Body of pancreas (tissue), 4 donors: ENCODE data around the gene ERVW-1. TPM values are rescaled to one million over a fixed set of nuclear protein-coding genes. Genes with fewer than 3 reads are reported as not detected.
"Not testable (repeated sequence)": the region's sequence is repeated elsewhere in the genome, so short reads cannot be mapped to it uniquely, and the experiment has no call there.

Source experiments
- ATAC-seq: fragments of 150-250 bp; one replicate; pipeline ENCODE4 v1.9.1; 2016
- DNase-seq, 4 donors: peaks; one replicate each; pipeline ENCODE4 v3.0.0-alpha.2; 2019
- H3K27ac ChIP-seq, 4 donors: fragments of 200-600 bp; sonication (generic); 1 replicate in 3 of 4; 2 replicates in 1 of 4; pipeline versions ENCODE4 v1.5.1 to v1.6.1; 2016 to 2019; ENCODE audit warnings: mild to moderate bottlenecking in 1 of 4, mixed read lengths in 1 of 4, moderate library complexity in 1 of 4
- H3K27me3 ChIP-seq, 2 donors: fragments of 200-600 bp; sonication (generic); one replicate each; pipeline ENCODE4 v1.6.0; 2016; ENCODE audit warnings: mild to moderate bottlenecking in 1 of 2
- H3K36me3 ChIP-seq, 2 donors: fragments of 200-600 bp; sonication (generic); replicated peaks in 1 of 2; 2 replicates each; pipeline ENCODE4 v1.5.1; 2016; ENCODE audit warnings: low read depth in 2 of 2; ENCODE audit not compliant: insufficient read depth in 1 of 2
- H3K4me1 ChIP-seq: fragments of 200-600 bp; sonication (generic); one replicate; pipeline ENCODE4 v1.6.0; 2016
- H3K4me3 ChIP-seq, 2 donors: fragments of 200-600 bp; sonication (generic); 1 replicate in 1 of 2; 2 replicates in 1 of 2; pipeline ENCODE4 v1.5.1; 2016 to 2019
- H3K9me3 ChIP-seq, 3 donors: fragments of 200-600 bp; sonication (generic); 1 replicate in 2 of 3; 2 replicates in 1 of 3; pipeline ENCODE4 v1.5.1; 2016
- CTCF ChIP-seq, 7 experiments: fragments of 450-650 bp in 4 of 7; fragments of 200-600 bp in 3 of 7; sonication (generic) in 3 of 7; IDR thresholded peaks; one replicate each; pipeline ENCODE4 v1.5.1; 2016 to 2019; ENCODE audit warnings: antibody characterized with exemption in 7 of 7
- POLR2A ChIP-seq, 3 donors: fragments of 450-650 bp; IDR thresholded peaks; one replicate each; pipeline ENCODE4 v1.6.1; 2016; ENCODE audit warnings: antibody characterized with exemption in 3 of 3, mild to moderate bottlenecking in 2 of 3
- WGBS, 2 donors: methylation state at CpG; one replicate each; pipeline ENCODE4 v1.1.5; 2017; 5-methylcytosine and 5-hydroxymethylcytosine counted together
- intact Hi-C: fragments of 100-400 bp; cut with DNase I; formaldehyde crosslinking; loops from one replicate; pipeline ENCODE4 v1.15.1; 2023
- total RNA-seq, 2 donors: library from RNA; depleted of rRNA; stranded (reverse); fragments of >200 nt; gene quantifications; one replicate each; pipeline ENCODE4 v1.1.0, GENCODE V29; 2016

ERVW-1 gene
- total RNA-seq, 2 donors from 2014 or later = not detected

- ATAC-seq, H3K27ac ChIP-seq, intact Hi-C loops, H3K4me3 ChIP-seq, H3K36me3 ChIP-seq, H3K27me3 ChIP-seq, DNase-seq, H3K4me1 ChIP-seq, H3K9me3 ChIP-seq: not testable (repeated sequence)
- 93 to 98% methylated on average over 4 of the region's 4 CpGs for WGBS, 2 donors
Observed at GRCh38 chr7:92479146-92479545, 1.4 kb upstream of the ERVW-1 start.

- no peaks in the 10 kb centered on the region for H3K36me3 ChIP-seq
- 89 to 96% methylated on average over 4 of the region's 4 CpGs for WGBS, 2 donors
- no peak overlapping the region for H3K27ac ChIP-seq
- DNase-seq = no peak
- intact Hi-C loops = no loop called here
- H3K4me1 ChIP-seq = peaks cover 9% of the 10 kb centered on the region
- no peaks in the 10 kb centered on the region for H3K27me3 ChIP-seq
- no peaks in the 10 kb centered on the region for H3K9me3 ChIP-seq
- no peak overlapping the region for H3K4me3 ChIP-seq
- TF ChIP-seq CTCF (IDR thresholded peaks at IDR 0.05) (no peak), POLR2A (IDR thresholded peaks at IDR 0.05) (no peak)
- ATAC-seq = no peak
Observed at GRCh38 chr7:92478711-92479110, 965 bp upstream of the ERVW-1 start.

- H3K27me3 ChIP-seq = no peaks in the 10 kb centered on the region
- H3K36me3 ChIP-seq = no peaks in the 10 kb centered on the region
- intact Hi-C loops = no loop called here
- DNase-seq (no peak), ATAC-seq (no peak)
- no peak overlapping the region for H3K27ac ChIP-seq
- no peak overlapping the region for H3K4me3 ChIP-seq
- TF ChIP-seq CTCF (IDR thresholded peaks at IDR 0.05) = no peak
- no peak for TF ChIP-seq POLR2A (IDR thresholded peaks at IDR 0.05)
- no peaks in the 10 kb centered on the region for H3K9me3 ChIP-seq
- H3K4me1 ChIP-seq = peaks cover 14% of the 10 kb centered on the region
- 75 to 83% methylated on average over 9 of the region's 9 CpGs for WGBS, 2 donors
Observed at GRCh38 chr7:92478095-92478494, 349 bp upstream of the ERVW-1 start.

GRCh38 chr7:92475851-92476590 lies 1.7 kb downstream of the ERVW-1 start:
- WGBS, 2 donors = 88 to 90% methylated on average over 11 of the region's 11 CpGs
- H3K27me3 ChIP-seq, H3K27ac ChIP-seq, H3K4me3 ChIP-seq, DNase-seq, H3K9me3 ChIP-seq, intact Hi-C loops, H3K36me3 ChIP-seq, ATAC-seq: not testable (repeated sequence)
- H3K4me1 ChIP-seq = peaks cover 14% of the 10 kb centered on the region

GRCh38 chr7:92475261-92475770 lies 2.4 kb downstream of the ERVW-1 start:
- H3K36me3 ChIP-seq, H3K27ac ChIP-seq, H3K9me3 ChIP-seq, DNase-seq, H3K27me3 ChIP-seq, intact Hi-C loops, ATAC-seq, H3K4me3 ChIP-seq: not testable (repeated sequence)
- 85 to 97% methylated on average over 12 of the region's 12 CpGs for WGBS, 2 donors
- peaks cover 14% of the 10 kb centered on the region for H3K4me1 ChIP-seq

- H3K27me3 ChIP-seq, intact Hi-C loops, ATAC-seq, H3K9me3 ChIP-seq, H3K4me3 ChIP-seq, H3K36me3 ChIP-seq: not testable (repeated sequence)
- 31 to 34% methylated on average over 10 of the region's 10 CpGs for WGBS, 2 donors
- peaks cover 14% of the 10 kb centered on the region for H3K4me1 ChIP-seq
- H3K27ac ChIP-seq = peak overlapping the region in 3 of 4 donors; percentile 19 to 28 (median 22)
- DNase-seq = peak; percentile 19 to 60 (median 39)
Observed at GRCh38 chr7:92473989-92474388, 3.8 kb downstream of the ERVW-1 start.

- DNase-seq, H3K9me3 ChIP-seq, H3K27ac ChIP-seq, ATAC-seq, H3K36me3 ChIP-seq, H3K27me3 ChIP-seq, H3K4me3 ChIP-seq, intact Hi-C loops, H3K4me1 ChIP-seq: not testable (repeated sequence)
- 78 to 96% methylated on average over 5 to 9 of the region's 9 CpGs for WGBS, 2 donors
Observed at GRCh38 chr7:92468589-92468988, 9.2 kb downstream of the ERVW-1 start.
